NCI-H1105 treated with DMSO at 0.1 percent for 48 hours (cell line): Measurements from ENCODE around the gene PKM.
A peak's percentile ranks its signal among the peaks of the same experiment; 100 is the strongest.

Experiments
- DNase-seq: peaks from one replicate; lab custom pipeline; 2025; lab: John Stamatoyannopoulos, UW

Gene PKM

GRCh38 chr15:72235298-72235697 is 4.3 kb upstream of the PKM start:
- no peak for DNase-seq

- DNase-seq, result no peak
Measured at GRCh38 chr15:72233769-72234168, 2.8 kb upstream of the PKM start.

DNA sequence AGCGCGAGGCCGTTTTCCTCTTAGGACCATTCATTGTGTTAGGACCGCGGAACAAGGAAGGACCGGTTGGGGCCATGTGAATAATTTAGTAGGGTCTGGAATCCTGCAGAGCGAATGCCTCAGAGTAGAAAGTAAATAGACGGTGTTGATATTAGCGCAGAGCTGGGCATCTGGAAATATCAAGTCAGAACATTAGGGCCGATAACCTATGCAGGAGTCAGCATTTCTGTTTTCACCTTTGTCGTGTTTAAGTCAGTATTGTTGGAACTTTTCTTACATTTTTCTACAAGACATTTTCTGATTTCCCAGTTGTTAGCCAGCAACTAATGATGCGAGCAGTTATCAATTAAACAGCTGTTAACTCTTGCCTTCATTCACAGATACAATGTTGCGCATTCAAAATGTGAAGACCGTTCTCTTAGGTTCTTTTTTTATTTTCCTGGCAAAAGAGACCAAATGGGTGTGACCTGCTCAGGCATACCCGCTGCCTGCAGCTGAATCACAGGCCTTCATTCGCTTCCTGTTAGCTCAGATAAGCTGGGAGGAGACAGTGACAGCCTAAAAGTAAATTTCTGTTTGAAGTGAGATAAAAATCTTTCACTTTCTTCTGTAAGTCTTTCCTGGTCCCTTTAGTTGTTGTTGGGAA is 966 bp upstream of the PKM start:
- DNase-seq, result peak; percentile 61

DNA sequence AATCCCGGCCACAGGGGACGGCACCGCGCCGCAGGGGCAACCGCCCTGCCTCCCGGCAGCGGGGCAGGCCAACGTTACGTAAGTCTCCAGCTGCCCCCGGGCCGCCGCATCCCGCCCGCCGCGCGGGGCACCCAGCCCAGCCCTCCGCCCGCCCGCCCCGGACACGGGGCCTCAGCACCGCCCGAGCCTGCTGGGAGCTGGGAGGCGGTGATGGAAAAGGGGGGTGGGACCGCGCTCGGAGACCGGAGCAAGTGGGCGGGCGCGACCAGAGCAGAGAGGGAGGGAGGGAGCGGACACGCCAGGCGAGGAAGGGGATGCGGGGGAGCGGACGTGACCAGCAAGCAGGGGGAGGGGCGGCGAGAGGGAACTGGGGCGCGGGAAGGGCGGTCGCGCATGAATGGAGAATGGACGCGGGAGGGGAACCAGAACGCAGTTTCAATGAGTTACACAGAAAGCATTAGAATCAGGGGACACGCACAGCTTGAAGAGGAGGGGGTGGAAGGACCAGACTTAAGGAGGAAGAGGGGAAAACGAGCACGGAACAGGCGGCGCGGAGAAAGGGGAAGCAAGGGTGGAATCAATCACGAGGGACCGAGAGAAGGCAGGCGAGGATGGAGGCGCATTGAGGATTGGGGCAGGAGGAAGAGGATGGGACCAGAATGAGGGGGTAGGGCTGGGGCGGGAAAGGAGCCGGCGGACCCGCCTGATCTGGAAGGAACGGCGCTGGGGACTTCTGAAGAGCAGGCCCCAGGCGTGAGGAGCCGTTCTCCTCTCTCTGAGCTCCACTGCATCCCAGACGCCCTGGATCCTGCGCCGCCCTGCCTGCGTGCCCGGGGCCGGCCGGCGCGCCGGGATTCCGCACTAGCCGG is 559 bp downstream of the PKM start:
- DNase-seq, result peak; percentile 87

GRCh38 chr15:72229947-72230196 is 1.1 kb downstream of the PKM start:
- DNase-seq, result no peak

DNA sequence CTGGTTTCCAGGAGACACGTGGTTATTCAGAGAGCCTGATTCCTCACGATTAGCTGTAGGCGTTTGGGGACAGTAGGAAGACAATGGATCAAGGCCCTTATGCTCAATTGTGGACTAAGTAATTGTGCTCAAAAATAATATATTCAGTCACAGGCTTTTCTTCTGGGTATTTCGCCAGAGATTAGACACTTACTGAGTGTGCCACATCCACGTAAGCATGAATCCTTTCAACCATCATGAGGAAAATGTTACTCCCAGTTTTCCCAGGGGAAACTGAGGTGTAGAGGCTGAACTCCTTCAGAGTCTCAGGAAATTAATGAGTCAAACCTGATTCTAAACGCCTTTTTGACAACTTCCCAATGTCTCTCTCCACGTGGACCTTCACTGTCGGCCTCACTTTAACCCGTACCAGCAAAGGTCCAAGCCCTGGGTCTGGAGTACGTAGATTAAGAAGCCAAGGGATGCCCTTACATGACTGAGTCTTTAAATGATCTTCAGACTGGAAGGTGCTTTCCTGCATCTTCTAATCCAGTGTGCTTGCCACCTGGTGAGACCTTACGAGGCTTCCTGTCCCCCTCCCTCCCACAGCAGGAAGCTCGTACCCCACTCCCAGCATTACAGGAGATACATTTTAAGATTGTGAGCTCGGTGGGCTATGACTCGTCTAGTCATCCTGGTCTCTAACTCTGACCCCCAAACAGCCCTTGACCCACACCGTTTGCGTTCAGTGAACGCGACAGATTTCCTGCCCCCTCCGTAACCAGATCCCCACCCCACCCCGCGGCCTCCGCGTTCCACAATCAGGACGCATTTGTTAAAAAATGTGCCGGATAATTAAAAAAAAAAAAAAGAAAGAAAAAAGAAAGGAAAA is 1.7 kb downstream of the PKM start:
- DNase-seq, result peak; percentile 16

DNA sequence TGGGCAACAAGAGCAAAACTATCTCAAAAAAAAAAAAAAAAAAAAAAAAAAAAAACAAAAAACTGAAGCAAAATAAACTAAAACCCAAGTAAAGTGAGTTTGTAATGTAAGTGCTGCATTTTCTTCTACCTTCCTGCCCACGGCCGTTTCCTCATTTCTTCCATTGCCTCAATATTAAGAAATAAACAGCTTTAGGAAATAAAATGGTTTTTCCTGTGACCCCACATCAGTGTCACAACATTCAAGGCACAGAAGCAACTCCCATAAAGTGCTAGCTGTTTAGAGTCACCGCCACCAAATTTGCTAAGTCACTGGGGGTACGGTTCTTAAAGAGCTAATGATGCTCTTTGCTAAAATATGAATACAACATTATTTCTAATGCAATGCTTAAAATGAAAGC is 3.3 kb downstream of the PKM start:
- DNase-seq, result no peak

DNA sequence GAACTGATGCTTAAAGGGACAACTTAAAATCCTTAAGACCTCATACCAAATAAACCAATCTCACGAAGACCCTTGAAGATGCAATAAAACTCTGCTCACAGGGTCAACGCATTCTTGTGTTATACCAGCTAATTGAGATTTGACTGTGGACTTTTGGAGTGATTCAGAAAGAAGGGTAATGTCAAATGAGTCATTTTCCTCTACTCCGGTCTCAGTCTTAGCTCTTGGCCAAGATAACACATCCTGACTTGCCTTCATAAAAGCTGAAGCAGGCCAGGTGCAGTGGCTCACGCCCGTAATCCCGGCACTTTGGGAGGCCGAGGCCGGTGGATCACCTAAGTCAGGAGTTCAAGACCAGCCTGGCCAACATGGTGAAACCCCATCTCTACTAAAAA is 3.8 kb downstream of the PKM start:
- DNase-seq, result no peak

GRCh38 chr15:72223278-72223677 is 7.7 kb downstream of the PKM start:
- no peak for DNase-seq

GRCh38 chr15:72222393-72222792 is 8.6 kb downstream of the PKM start:
- no peak for DNase-seq

DNA sequence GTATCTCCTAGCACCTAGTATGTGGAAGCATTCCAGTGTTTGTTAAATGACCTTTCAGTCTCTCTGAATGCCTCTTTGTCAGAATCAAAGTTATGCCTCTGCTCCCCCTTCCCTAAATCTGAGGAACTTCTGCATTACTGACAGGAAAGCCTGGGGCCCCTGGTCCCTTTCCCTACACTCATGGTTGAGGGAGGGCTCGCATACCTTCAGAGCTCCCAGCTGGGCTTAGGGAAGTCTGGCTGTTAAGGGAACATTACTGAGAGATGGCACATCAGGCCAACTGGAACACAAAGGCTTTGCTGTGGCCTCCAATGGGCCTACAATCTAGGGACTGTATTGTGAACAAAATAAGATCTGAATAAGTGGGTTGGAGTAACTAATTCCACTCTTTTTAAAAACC is 10.3 kb downstream of the PKM start:
- no peak for DNase-seq

GRCh38 chr15:72217216-72217615 is 13.8 kb downstream of the PKM start:
- DNase-seq, result no peak

DNA sequence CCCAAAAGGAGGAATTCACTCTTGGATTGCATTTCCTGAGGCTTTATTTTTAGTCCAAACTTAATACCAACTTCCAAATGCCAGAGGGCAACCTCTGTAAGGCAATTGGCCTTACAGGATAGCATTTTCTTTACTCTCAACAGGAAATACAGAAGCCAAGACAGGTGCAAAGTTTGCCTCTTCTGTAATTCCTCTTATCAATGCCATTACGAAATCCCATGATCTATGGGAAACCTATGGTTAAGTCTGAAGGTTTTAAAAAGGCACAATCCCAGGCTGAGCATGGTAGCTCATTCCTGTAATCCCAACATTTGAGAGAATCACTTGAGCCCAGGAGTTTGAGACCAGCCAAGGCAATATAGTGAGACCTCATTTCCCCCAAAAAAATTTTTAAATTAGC is 14.9 kb downstream of the PKM start:
- DNase-seq, result no peak

- DNase-seq, result no peak
Measured at GRCh38 chr15:72207558-72208085, 23.4 kb downstream of the PKM start.

GRCh38 chr15:72206677-72207000 is 24.4 kb downstream of the PKM start:
- DNase-seq, result no peak

GRCh38 chr15:72205896-72206676 is 24.9 kb downstream of the PKM start:
- DNase-seq, result no peak

DNA sequence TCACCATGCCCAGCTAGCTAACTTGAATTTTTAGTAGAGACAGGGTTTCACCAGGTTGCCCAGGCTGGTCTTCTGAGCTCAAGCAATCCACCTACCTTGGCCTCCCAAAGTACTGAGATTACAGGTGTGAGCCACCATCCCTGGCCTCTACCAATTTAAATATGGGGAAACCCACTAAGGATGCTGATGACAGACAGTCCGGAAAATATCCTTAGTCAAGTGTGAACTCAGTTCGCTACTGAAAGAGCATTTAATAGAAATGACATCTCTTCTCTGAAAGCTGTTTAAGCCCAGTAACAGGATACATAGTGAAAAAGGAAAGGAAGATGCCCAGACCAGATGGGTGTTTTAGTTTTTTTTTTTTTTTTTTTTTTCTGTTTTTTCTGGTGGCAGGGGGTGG is 25.7 kb downstream of the PKM start:
- DNase-seq, result no peak

DNA sequence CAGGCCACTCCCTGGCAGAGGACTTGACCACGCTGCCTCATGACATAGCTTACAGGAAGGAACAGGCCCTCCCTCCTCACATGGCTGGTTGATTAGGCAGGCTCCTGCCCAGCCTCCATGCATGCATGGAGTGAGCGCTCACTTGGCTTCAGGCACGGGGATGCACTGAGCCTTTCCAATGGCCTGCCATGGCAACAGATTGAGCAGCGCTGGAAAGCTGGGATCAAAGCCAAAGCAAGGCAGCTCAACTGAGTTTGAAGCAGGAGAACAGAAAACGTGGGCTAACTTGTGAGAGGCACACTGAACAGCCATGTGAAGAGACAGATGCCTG is 27.5 kb downstream of the PKM start:
- DNase-seq, result peak; percentile 92

DNA sequence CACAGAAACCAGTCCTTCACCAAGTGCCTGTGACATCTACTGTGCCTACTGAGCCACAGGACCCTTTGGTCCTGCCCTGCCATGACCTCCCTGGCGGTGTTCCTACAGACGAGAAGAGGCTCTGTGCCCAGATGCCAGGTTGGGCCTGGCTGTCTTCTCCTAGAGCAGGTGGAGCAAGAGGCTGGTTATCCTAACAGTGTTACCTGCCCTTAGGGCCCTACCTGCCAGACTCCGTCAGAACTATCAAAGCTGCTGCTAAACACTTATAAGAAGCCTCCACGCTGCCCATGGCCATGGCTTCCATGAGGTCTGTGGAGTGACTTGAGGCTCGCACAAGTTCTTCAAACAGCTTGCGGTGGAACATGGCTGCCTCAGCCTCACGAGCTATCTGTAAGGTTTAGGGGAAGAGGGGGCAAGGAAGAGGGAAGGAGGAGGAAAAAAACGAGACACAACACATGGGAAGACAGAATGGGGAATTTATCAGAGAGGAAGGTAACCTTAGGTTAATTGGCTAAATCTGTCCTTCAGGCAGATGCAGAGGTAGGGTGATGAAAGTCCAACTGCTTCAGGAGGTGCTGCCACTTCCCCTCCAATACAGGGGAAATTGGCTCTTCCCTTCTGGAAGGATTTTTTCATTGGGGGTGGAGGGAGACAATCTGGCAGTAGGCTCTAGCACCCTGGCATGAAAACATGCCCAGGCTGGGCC is 28.0 kb downstream of the PKM start:
- no peak for DNase-seq

DNA sequence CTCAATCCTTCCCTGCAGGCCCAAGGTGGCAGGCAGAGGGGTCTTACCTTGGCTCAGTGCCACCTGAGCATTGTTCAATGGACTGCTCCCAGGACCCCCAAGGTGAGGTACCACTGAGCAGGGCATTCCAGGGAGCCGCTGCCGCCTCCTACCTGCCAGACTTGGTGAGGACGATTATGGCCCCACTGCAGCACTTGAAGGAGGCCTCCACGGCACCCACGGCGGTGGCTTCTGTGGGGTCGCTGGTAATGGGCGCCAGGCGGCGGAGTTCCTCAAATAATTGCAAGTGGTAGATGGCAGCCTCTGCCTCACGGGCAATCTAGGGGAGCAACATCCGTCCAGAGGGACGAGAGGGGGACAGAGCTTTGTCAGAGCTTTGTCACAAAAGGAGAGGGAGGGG is 28.7 kb downstream of the PKM start:
- no peak for DNase-seq

DNA sequence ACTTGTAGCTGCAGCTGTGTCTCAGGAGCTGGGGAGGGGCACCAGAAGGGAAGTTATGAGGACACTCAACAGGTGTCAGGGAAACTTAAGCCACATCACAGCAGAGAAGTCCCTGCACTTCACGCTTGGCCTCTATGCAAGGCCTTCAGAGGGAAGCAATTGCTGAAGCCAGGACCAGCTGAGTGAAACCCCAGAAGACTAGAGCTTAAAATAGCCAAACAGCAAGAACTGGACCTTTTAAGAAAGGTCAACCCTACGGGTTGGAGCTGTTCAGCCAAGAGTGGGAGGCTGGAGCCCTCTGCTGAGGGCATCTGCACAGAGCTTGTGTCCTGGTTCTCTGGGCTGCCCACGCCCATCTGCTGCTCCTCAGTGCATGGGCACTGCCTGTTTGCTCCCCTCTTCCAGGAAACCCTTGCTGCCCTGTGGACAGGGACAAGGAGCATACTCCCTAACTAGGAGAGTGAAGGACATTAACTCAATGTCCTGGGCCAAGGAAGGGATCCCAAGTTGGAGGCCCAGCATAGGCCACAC is 29.5 kb downstream of the PKM start:
- DNase-seq, result no peak
